ENCODE results near the gene BEST1. TPM values are rescaled to one million over a fixed set of nuclear protein-coding genes. Genes with fewer than 3 reads are reported as not detected.

BEST1 gene
- total RNA-seq, 1 donor from 2014 or later = 1.1 TPM

DNA sequence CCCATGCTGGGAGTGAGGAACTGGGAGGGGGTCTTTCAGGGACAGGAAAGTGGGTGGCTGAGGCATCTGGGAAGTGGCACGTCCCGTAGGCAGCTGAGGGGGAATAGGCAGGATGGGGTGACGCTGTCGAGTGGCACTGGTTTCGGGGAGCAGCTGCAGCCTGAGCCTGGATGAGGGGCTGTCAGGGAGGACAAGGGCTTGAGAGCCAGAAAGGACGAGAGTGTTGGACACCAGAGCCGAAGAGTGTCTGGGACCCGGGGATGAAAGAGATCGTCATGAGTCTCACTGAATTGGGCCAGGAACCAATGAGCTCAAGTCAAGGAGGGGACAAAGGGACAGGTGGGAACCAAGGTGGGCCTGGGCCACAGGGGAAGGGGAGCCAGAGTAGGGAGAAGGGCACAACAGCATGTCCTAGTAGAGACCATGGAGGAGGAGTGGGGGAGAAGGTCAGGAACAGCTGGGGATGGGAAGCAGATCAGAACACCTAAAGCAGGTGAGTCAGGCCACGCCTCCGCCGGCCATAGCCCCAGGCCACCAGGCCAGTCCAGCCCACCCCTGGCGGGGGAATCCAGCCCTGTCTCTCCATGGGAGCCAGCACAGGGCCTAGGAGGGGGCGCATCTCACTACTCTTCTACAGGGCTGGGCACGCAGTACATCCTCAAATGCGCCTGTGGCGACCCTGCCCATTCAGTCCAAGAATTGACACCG lies 37.0 kb upstream of the BEST1 start:
- DNase-seq (ENCODE audit: low spot score in 2 of 2, unreplicated experiment in 2 of 2) = no peak
- Mint-ChIP-seq H3K4me3 (no peak overlapping the region), H3K9me3 (no peaks in the 10 kb centered on the region), H3K27ac (peak overlapping the region; percentile 0), H3K27me3 (ENCODE audit: low read depth) (peaks cover 18% of the 10 kb centered on the region), H3K36me3 (no peaks in the 10 kb centered on the region), H3K4me1 (peaks cover 23% of the 10 kb centered on the region)
- TF ChIP-seq, protein P1, sequence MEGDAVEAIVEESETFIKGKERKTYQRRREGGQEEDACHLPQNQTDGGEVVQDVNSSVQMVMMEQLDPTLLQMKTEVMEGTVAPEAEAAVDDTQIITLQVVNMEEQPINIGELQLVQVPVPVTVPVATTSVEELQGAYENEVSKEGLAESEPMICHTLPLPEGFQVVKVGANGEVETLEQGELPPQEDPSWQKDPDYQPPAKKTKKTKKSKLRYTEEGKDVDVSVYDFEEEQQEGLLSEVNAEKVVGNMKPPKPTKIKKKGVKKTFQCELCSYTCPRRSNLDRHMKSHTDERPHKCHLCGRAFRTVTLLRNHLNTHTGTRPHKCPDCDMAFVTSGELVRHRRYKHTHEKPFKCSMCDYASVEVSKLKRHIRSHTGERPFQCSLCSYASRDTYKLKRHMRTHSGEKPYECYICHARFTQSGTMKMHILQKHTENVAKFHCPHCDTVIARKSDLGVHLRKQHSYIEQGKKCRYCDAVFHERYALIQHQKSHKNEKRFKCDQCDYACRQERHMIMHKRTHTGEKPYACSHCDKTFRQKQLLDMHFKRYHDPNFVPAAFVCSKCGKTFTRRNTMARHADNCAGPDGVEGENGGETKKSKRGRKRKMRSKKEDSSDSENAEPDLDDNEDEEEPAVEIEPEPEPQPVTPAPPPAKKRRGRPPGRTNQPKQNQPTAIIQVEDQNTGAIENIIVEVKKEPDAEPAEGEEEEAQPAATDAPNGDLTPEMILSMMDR (IDR thresholded peaks at IDR 0.05; ENCODE audit: unreplicated experiment) = no peak

DNA sequence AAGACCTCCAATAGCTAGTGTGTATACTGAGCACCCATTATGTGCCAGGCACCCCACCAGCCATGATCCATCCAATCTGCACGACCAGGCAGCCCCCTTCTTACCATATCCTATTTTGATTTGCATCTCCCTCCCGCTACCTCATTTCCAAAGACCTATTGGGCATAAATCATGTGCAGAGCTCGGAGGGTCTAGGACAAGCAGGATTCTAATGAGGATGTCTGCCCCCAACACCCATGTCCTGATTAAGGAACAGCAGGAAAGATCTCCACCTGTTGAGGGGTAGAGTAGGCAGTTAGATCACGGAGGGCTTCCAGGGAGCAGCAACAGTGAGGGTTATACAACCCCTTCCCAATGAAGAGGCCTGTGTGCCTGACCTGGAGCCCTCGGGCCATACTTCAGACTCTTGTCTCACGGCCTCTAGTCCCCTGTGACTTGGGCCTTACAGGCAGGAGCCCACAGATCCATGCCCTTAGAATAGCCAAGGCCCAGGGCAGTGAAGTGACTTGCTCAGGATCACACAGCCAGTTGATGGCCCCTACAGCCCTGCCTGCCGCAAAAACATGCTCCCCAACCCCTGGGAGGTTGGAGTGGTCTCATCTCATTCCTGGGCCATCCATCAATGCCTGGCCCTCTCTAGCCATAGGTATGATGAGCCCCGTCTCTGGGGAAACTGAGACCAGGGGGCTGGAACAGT lies 36.3 kb upstream of the BEST1 start:
- TF ChIP-seq, protein P1 (IDR thresholded peaks at IDR 0.05; ENCODE audit: unreplicated experiment) = no peak
- Mint-ChIP-seq H3K4me3 (no peak overlapping the region), H3K27ac (no peak overlapping the region), H3K36me3 (no peaks in the 10 kb centered on the region), H3K4me1 (peaks cover 27% of the 10 kb centered on the region), H3K27me3 (ENCODE audit: low read depth) (peaks cover 25% of the 10 kb centered on the region), H3K9me3 (no peaks in the 10 kb centered on the region)
- DNase-seq (ENCODE audit: low spot score in 2 of 2, unreplicated experiment in 2 of 2) = no peak

DNA sequence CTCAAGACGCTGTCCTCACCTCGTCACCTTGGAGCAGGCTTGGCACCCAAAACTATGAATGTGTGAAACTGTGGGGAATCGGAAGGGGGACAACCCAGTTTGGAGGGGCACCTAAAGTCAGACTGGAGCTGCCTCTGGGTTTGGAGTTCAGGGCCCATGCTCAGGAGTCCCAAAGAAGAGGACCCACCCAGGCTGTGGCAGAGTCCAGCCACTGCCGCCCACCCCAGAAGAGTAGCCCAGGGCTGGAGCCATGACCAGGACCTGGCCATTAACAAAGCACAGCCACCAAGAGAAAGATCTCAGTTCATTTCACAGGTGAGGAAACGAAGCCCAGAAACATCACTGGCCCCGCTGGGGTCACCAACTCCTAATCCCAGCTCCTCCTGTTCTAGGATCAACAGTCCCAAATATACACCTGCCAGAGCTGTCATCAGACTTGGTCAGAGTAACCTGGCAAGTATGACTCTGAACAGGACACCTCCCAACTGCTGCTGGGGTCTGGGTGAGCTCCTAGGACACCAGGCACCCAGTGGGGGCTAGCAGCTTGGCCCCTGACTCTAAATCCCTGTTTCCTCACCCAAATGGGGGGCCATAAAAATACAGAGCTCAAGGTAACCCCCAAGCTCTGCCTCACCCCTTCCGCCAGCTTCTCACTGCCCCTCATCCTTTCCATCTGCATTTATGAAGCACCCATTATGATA lies 35.5 kb upstream of the BEST1 start:
- H3K27ac Mint-ChIP-seq = no peak overlapping the region
- no peak for DNase-seq (ENCODE audit: low spot score in 2 of 2, unreplicated experiment in 2 of 2)
- no peak overlapping the region for H3K4me3 Mint-ChIP-seq
- no peaks in the 10 kb centered on the region for H3K9me3 Mint-ChIP-seq
- H3K27me3 Mint-ChIP-seq (ENCODE audit: low read depth) = peaks cover 33% of the 10 kb centered on the region
- TF ChIP-seq, protein P1 (IDR thresholded peaks at IDR 0.05; ENCODE audit: unreplicated experiment) = no peak
- H3K4me1 Mint-ChIP-seq = peaks cover 28% of the 10 kb centered on the region
- no peaks in the 10 kb centered on the region for H3K36me3 Mint-ChIP-seq

DNA sequence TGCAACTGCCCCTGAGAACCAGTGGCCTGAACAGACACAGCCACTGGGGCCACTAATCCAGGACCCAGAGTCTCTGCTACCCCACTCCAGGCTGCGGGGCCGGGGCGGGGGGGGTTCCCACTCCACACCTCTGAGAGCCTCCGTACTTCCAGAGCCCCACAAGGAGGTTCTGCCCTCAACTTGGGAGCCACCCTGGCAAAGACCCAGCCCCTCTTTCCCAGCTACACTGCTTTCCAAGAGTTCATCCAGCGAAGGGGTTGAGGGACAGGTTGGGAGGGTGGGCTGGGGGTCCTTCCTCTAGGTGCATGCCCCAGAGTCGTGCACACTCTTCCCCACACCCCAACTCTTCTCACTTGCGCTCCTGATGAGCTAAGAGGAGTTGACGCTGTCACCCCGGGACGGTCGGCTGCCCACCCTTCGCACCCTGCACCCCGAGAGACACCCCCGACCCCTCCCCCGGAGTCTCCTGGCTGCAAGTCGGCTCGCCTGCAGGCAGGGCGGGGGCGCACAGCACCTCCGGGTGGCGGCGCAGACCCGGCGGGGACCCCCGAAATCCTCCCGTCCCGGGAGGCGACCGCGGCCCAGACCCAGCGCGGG lies 33.3 kb upstream of the BEST1 start:
- Mint-ChIP-seq H3K36me3 (no peaks in the 10 kb centered on the region), H3K9me3 (no peaks in the 10 kb centered on the region), H3K27me3 (ENCODE audit: low read depth) (peaks cover 40% of the 10 kb centered on the region), H3K4me3 (peak overlapping the region; percentile 62), H3K4me1 (peaks cover 31% of the 10 kb centered on the region), H3K27ac (no peak overlapping the region)
- no peak for DNase-seq (ENCODE audit: low spot score in 2 of 2, unreplicated experiment in 2 of 2)
- TF ChIP-seq, protein P1 (IDR thresholded peaks at IDR 0.05; ENCODE audit: unreplicated experiment) = no peak

DNA sequence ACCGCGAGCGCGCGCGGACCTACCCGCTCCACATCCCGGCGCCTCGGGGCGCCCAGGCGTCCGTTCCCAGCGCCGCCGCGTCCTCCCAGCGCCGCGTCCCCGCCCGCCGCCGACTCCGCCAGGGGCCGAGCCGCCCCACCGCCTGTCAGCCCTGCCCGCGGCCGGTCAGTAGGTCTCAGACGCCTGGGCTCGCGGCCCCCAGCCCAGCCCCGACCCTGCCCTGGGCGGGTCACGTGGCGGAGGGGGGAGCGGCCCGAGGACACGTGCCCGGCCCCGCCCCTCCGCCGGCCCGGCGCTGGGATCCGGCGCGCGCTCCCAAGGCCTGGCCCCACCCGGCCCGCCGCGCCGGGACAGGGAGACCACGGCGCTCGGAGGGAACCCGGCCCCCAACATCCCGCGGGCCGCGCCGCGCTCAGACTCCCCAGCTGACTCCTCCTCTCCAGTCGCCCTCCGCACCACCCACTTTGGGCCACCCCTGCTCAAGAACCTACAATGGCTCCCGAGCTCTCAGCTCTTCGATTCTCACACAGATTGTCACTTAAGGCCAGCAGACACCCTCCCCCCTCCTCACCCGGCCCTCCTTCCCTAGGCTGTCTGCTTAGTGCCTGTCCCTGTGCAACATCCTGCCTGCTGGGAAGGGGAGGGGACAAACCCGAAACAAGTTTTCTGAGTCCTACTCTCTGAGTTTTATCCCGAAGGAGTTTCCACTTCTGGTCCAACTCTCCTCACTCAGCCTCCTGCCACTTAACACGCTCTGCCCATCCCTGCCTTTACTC lies 32.6 kb upstream of the BEST1 start, which contains the start of gene RAB3IL1:
Gene RAB3IL1, minus strand, starts transcription at position 233 of the 776 bp plus-strand sequence. Its CDS starts 199 bp downstream, at position 34.
- TF ChIP-seq, protein P1 (IDR thresholded peaks at IDR 0.05; ENCODE audit: unreplicated experiment) = no peak
- H3K9me3 Mint-ChIP-seq = no peaks in the 10 kb centered on the region
- peak in 1 of 2 experiments; percentile 55 for DNase-seq (ENCODE audit: low spot score in 2 of 2, unreplicated experiment in 2 of 2)
- H3K4me1 Mint-ChIP-seq = peaks cover 33% of the 10 kb centered on the region
- peaks cover 40% of the 10 kb centered on the region for H3K27me3 Mint-ChIP-seq (ENCODE audit: low read depth)
- no peaks in the 10 kb centered on the region for H3K36me3 Mint-ChIP-seq
- H3K4me3 Mint-ChIP-seq = peak within 1 kb of the TSS; percentile 76
- H3K27ac Mint-ChIP-seq = peak within 1 kb of the TSS; percentile 74
